Colonic mucosa (tissue), 4 donors: ENCODE measurements around the gene NUP93. TPM values are rescaled to one million over a fixed set of nuclear protein-coding genes. Genes with fewer than 3 reads are reported as not detected.

Source experiments
- DNase-seq: peaks from one replicate; pipeline ENCODE4 v3.0.0-alpha.2; 2020
- H3K27ac ChIP-seq: fragments of 200-600 bp; one replicate; pipeline ENCODE4 v1.8.0; 2021
- H3K27me3 ChIP-seq: fragments of 200-600 bp; one replicate; pipeline ENCODE4 v1.8.0; 2021
- H3K36me3 ChIP-seq: fragments of 200-600 bp; one replicate; pipeline ENCODE4 v1.8.0; 2021
- H3K4me1 ChIP-seq: fragments of 200-600 bp; one replicate; pipeline ENCODE4 v1.8.0; 2021; ENCODE audit warnings: mild to moderate bottlenecking
- H3K4me3 ChIP-seq: fragments of 200-600 bp; one replicate; pipeline ENCODE4 v1.8.0; 2021
- H3K9ac ChIP-seq, 2 donors: one replicate each; pipeline ENCODE4 v1.7.0; 2013; ENCODE audit warnings: control low read depth in 2 of 2, low read depth in 2 of 2, low read length in 2 of 2
- H3K9me3 ChIP-seq: fragments of 200-600 bp; one replicate; pipeline ENCODE4 v1.8.0; 2021
- intact Hi-C: fragments of 100-400 bp; cut with DNase I; formaldehyde crosslinking; loops from one replicate; pipeline ENCODE4 v1.14.1; 2022
- total RNA-seq, 2 donors: library from RNA; stranded (reverse); fragmentation: NEBNext Ultra II Directional in 1 of 2; extraction: Animal tissue kit (Norgen Biotek cat#: 25700) in 1 of 2; gene quantifications; one replicate each; pipeline ENCODE4 v1.2.1, GENCODE V29; 2021
- TF ChIP-seq, protein P1 (sequence below): fragments of 200-600 bp; IDR thresholded peaks from one replicate; pipeline ENCODE4 v1.8.0; 2022; ENCODE audit warnings: antibody characterized with exemption, mild to moderate bottlenecking
- donor health status: healthy.
- donor health status: DM: no; HTN: no; CAD: no.
- donor health status: DM: no; HTN: no; CAD: no.

NUP93 gene
- 10 to 100 TPM; 33.0 to 79.2 TPM for total RNA-seq

DNA sequence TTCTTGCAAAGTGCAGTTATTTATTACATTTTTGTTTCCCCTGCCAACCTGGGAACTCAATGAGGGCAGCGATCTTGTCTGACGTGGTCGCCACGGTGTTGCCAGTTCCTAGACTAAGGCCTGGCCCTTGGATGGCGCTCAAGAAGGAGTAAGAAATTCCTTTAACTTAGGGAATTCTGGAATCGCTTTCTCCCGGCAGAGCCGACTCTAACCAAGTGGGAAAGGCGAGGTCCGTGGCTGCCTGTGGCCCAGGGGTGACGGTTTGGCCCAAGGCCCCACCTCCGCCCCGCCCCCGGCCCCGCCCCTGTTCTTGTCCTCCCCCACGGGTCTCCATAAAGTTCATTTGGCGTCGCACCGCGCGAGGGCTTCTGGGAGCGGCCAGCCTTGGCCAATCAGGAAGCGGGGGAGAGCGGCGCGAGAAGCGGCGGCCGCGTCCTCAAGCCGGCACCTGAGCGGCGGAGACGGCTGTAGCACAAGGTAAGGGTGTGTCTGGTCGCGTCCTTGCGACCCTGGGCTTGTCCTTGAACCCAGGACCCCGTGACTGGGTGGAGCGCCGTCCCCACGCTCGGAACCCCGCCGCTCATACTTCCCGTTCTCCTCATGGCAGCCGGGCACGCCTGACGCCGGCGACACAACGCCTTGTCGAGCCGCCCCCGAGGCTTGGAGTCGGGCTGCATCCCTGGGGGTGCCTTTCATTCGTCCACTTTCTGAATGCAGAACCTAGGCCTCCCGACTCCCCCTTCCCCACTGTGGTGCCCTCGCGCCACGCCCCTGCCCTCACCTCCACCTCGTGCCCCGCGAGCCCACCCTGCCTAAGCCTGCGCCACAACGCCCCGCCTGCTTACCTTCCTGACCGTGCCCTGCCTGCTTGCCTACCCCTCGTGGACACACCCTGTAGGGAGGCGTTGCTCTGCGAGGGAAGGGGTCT is at the start of gene NUP93:
Gene NUP93 (plus strand): TSS at position 395 of the 928 bp plus-strand sequence. CDS start 18,119 bp downstream, outside the sequence.
- TF ChIP-seq, protein P1, sequence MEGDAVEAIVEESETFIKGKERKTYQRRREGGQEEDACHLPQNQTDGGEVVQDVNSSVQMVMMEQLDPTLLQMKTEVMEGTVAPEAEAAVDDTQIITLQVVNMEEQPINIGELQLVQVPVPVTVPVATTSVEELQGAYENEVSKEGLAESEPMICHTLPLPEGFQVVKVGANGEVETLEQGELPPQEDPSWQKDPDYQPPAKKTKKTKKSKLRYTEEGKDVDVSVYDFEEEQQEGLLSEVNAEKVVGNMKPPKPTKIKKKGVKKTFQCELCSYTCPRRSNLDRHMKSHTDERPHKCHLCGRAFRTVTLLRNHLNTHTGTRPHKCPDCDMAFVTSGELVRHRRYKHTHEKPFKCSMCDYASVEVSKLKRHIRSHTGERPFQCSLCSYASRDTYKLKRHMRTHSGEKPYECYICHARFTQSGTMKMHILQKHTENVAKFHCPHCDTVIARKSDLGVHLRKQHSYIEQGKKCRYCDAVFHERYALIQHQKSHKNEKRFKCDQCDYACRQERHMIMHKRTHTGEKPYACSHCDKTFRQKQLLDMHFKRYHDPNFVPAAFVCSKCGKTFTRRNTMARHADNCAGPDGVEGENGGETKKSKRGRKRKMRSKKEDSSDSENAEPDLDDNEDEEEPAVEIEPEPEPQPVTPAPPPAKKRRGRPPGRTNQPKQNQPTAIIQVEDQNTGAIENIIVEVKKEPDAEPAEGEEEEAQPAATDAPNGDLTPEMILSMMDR, result no peak
- Histone ChIP-seq H3K27ac (peak within 1 kb of the TSS; percentile 58), H3K9ac (peak within 1 kb of the TSS; percentile 83 to 89), H3K9me3 (no peaks in the 10 kb centered on the region), H3K27me3 (no peaks in the 10 kb centered on the region), H3K4me1 (no peaks in the 10 kb centered on the region), H3K4me3 (peak within 1 kb of the TSS; percentile 95), H3K36me3 (no peaks in the 10 kb centered on the region)
- intact Hi-C loops, result no loop called here
- peak; percentile 94 for DNase-seq

DNA sequence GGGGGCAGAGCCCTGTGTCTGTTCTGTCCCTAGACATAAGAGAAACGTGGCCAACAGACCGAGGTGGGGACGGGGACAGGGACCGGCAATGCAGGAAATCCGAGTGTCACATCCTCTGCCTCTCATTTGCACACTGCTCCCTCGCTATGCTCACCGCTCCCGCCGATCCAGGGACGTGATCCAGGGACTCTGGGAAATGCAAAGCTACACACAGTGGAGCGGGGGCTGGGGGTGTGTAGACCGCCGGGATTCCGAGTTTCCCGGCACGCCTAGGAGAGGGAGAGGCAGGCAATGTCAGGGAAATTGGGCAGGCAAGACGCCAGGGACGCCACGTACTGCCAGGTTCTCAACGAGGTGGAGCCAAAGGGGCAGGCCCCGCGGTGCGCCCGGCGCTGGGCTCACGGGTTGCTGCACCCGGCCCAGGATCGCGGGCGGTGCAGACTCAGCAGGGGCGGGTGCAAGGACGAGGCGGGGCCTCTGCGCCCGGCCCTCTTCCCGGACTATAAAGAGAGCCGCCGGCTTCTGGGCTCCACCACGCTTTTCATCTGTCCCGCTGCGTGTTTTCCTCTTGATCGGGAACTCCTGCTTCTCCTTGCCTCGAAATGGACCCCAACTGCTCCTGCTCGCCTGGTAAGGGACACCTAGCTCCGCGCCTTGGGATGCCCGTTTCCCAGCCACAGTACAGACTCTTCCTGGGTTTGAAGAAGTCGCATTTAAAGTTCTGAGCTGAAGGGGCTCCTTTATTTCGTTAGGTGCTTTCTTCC is 47.8 kb upstream of the NUP93 start, which contains the start of gene MT1X:
Gene MT1X (plus strand): TSS at position 532 of the 764 bp plus-strand sequence. CDS start 71 bp downstream, at position 603.
- Histone ChIP-seq H3K9me3 (no peaks in the 10 kb centered on the region), H3K27ac (peak within 1 kb of the TSS; percentile 49), H3K36me3 (no peaks in the 10 kb centered on the region), H3K4me1 (peaks cover 9% of the 10 kb centered on the region), H3K27me3 (no peaks in the 10 kb centered on the region), H3K9ac (peak within 1 kb of the TSS; percentile 82 to 94), H3K4me3 (peak within 1 kb of the TSS; percentile 36)
- intact Hi-C loops, result no loop called here
- TF ChIP-seq, protein P1, result no peak
- DNase-seq, result peak; percentile 93

DNA sequence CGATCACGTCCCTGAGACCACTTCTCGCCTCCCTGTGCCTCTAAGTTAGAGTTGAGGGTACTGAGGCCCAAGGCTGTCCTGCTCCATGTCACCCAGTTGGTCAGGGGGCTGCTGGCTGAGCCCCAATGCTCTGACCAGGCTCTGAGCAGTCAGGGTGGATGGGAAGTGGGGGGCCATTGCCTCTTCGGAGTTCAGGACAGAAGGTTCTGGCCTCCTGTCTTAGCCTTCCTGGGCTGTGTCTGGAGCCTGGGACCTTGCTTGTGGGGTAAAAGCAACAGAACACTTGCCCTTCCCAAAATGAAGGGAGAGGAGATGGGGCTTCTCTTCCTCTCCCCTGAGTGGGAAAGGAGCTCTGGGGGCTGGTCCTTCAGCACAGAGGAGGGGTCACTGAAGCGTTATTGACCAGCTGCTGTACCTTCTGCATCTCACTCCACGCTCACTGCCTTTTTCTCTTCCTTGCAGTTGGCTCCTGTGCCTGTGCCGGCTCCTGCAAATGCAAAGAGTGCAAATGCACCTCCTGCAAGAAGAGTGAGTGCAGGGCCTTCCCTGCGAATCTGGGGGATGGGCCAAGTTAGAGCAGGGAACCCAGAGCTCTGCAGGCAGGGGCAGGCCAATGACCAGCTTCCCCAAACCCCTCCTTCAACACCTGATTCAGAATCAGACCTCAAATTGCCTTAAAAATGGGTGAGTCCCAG is 47.1 kb upstream of the NUP93 start:
- intact Hi-C loops, result no loop called here
- DNase-seq, result no peak

DNA sequence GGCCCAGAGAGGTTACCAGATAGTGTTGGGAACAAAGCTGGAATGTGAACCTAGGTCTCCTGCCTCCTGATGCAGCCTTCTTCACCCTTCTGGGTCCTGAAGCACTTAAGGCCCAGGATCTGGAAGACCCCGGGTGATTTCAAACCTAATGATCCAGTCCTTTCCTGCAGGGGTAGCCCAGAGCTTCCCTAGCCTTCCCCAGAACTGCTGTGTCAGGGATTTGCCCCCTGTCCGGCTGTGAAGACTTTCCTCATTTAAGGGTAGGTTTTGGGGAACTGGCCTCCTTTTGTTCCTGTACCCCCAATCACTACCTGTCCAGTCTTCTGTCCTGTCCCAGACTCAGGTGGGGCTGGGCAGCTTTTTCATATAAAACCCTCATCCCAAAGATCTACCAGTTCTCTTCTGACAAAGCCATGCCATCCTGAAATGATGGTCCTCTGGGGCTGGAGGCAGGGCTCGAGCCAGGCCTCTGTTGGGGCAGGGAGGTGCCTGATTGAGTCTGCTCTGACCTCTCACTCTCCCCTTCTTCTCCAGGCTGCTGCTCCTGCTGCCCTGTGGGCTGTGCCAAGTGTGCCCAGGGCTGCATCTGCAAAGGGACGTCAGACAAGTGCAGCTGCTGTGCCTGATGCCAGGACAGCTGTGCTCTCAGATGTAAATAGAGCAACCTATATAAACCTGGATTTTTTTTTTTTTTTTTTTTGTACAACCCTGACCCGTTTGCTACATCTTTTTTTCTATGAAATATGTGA is 46.3 kb upstream of the NUP93 start:
- H3K9ac ChIP-seq, result peak overlapping the region; percentile 68 to 94
- TF ChIP-seq, protein P1, result no peak
- intact Hi-C loops, result no loop called here

More for the DNA sequence above, 47.1 kb upstream of the NUP93 start:
- H3K9ac ChIP-seq, result peak overlapping the region; percentile 68 to 94
- H3K4me1 ChIP-seq, result peaks cover 9% of the 10 kb centered on the region
- no peaks in the 10 kb centered on the region for H3K9me3 ChIP-seq
- H3K36me3 ChIP-seq, result no peaks in the 10 kb centered on the region
- H3K27me3 ChIP-seq, result no peaks in the 10 kb centered on the region
- peak overlapping the region; percentile 49 for H3K27ac ChIP-seq
- TF ChIP-seq, protein P1, result no peak
- H3K4me3 ChIP-seq, result peak overlapping the region; percentile 36

More for the DNA sequence above, 46.3 kb upstream of the NUP93 start:
- DNase-seq, result no peak
- no peak overlapping the region for H3K27ac ChIP-seq
- H3K27me3 ChIP-seq, result no peaks in the 10 kb centered on the region
- no peaks in the 10 kb centered on the region for H3K36me3 ChIP-seq
- H3K9me3 ChIP-seq, result no peaks in the 10 kb centered on the region
- H3K4me3 ChIP-seq, result no peak overlapping the region
- H3K4me1 ChIP-seq, result peaks cover 9% of the 10 kb centered on the region
